Esophagus squamous epithelium (tissue), 5 donors: ENCODE measurements around the gene IQSEC3. TPM values are rescaled to one million over a fixed set of nuclear protein-coding genes. Genes with fewer than 3 reads are reported as not detected.

Experiments used
- DNase-seq: peaks from one replicate; lab custom pipeline; 2025; lab: John Stamatoyannopoulos, UW
- H3K27ac ChIP-seq, 4 donors: fragments of 200-600 bp; sonication (generic); one replicate each; pipeline ENCODE4 v1.5.1; 2016 to 2019; ENCODE audit warnings: mild to moderate bottlenecking in 1 of 4
- H3K27me3 ChIP-seq, 4 donors: fragments of 200-600 bp; sonication (generic); 1 replicate in 3 of 4; 2 replicates in 1 of 4; pipeline versions ENCODE4 v1.5.1 to v1.6.0; 2017 to 2021; ENCODE audit warnings: antibody characterized with exemption in 1 of 4
- H3K36me3 ChIP-seq, 3 donors: fragments of 200-600 bp; sonication (generic); one replicate each; pipeline ENCODE4 v1.5.1; 2016 to 2019
- H3K4me1 ChIP-seq, 3 donors: fragments of 200-600 bp; sonication (generic); one replicate each; pipeline ENCODE4 v1.5.1; 2017 to 2019
- H3K4me3 ChIP-seq, 4 donors: fragments of 200-600 bp; sonication (generic); 1 replicate in 3 of 4; 2 replicates in 1 of 4; pipeline ENCODE4 v1.5.1; 2016 to 2019; ENCODE audit warnings: mild to moderate bottlenecking in 2 of 4, moderate library complexity in 1 of 4
- H3K9me3 ChIP-seq, 3 donors: fragments of 200-600 bp; sonication (generic); one replicate each; pipeline ENCODE4 v1.5.1; 2016 to 2019
- CTCF ChIP-seq, 6 experiments: fragments of 450-650 bp in 4 of 6; fragments of 200-600 bp in 2 of 6; sonication (generic) in 2 of 6; IDR thresholded peaks; one replicate each; pipeline ENCODE4 v1.5.1; 2016 to 2019; ENCODE audit warnings: antibody characterized with exemption in 6 of 6, mild to moderate bottlenecking in 4 of 6, moderate library complexity in 4 of 6
- POLR2A ChIP-seq, 4 donors: fragments of 450-650 bp; IDR thresholded peaks; one replicate each; pipeline ENCODE4 v1.6.1; 2017; ENCODE audit warnings: antibody characterized with exemption in 4 of 4, mild to moderate bottlenecking in 4 of 4, moderate library complexity in 3 of 4
- WGBS, 2 donors: methylation state at CpG; one replicate each; pipeline ENCODE4 v1.1.5; 2018; 5-methylcytosine and 5-hydroxymethylcytosine counted together
- intact Hi-C: fragments of 100-400 bp; cut with DNase I; formaldehyde crosslinking; loops from one replicate; pipeline ENCODE4 v1.15.0; 2022
- total RNA-seq, 4 donors: library from RNA; depleted of rRNA; stranded (reverse); fragments of >200 nt; gene quantifications; one replicate each; pipeline ENCODE4 v1.1.0, GENCODE V29; 2016
- donor health status: DM: yes; HTN: yes; CAD: no.

Gene IQSEC3
- total RNA-seq, 4 donors from 2014 or later = 0.04 to 0.95 (median 0.08) TPM; not detected in 1

GRCh38 chr12:198705-199104 lies 132.1 kb downstream of the IQSEC3 start:
- no peak overlapping the region for H3K4me3 ChIP-seq
- TF ChIP-seq POLR2A (IDR thresholded peaks at IDR 0.05) = no peak
- no peak for TF ChIP-seq CTCF (IDR thresholded peaks at IDR 0.05)
- intact Hi-C loops = no loop called here
- H3K27me3 ChIP-seq = peaks cover 0 to 91% (median 1%) of the 10 kb centered on the region in 4 donors
- no peak for DNase-seq
- peaks cover 0 to 18% (median 0%) of the 10 kb centered on the region in 3 donors for H3K4me1 ChIP-seq
- H3K9me3 ChIP-seq = no peaks in the 10 kb centered on the region
- no peaks in the 10 kb centered on the region for H3K36me3 ChIP-seq
- 50 to 52% methylated on average over 5 to 9 of the region's 9 CpGs for WGBS, 2 donors
- H3K27ac ChIP-seq = peak overlapping the region in 1 of 4 donors; percentile 10

GRCh38 chr12:201361-201760 lies 134.8 kb downstream of the IQSEC3 start:
- TF ChIP-seq CTCF (IDR thresholded peaks at IDR 0.05) (no peak), POLR2A (IDR thresholded peaks at IDR 0.05) (no peak)
- WGBS, 2 donors = 82 to 87% methylated on average over 7 to 8 of the region's 8 CpGs
- Histone ChIP-seq H3K4me1 (peaks cover 0 to 25% (median 0%) of the 10 kb centered on the region in 3 donors), H3K9me3 (no peaks in the 10 kb centered on the region), H3K36me3 (no peaks in the 10 kb centered on the region), H3K4me3 (no peak overlapping the region), H3K27ac (no peak overlapping the region), H3K27me3 (peaks cover 0 to 89% (median 2%) of the 10 kb centered on the region in 4 donors)
- DNase-seq = no peak
- intact Hi-C loops = no loop called here

DNA sequence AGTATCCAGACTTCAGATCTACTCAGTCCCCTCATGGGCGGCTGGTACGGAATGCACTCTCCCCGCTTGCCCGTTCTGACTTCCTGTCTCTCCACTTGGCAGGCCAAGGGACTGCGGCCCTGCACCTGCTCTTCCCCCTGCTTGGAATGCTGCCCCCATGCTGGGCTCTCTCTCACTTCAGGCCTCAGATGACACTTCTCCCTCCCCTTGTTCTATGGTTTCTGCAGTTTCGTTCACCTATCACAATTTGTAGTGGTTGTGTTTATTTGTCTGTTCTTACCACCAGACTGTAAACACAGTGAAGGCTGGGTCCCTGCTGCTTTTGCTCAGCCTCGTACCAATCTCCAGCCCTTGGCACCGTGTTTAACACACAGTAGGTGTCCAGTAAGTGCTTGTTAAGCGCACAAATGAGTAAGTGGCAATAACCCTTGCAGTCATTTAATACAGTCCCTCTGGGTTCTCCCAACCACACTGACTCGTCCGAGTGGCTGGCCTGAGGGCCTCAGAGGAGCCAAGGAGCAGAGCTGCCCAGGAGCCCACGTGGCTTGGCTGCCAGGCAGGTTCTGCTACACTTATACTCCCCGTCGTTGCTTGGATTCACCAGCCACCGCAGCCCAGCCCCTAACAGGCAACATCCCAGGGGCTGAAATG lies 135.6 kb downstream of the IQSEC3 start:
- TF ChIP-seq CTCF (IDR thresholded peaks at IDR 0.05) (no peak), POLR2A (IDR thresholded peaks at IDR 0.05) (no peak)
- intact Hi-C loops = no loop called here
- H3K27ac ChIP-seq = no peak overlapping the region
- DNase-seq = no peak
- no peaks in the 10 kb centered on the region for H3K36me3 ChIP-seq
- WGBS, 2 donors = 41 to 51% methylated on average over 9 to 10 of the region's 15 CpGs
- H3K4me3 ChIP-seq = no peak overlapping the region
- H3K9me3 ChIP-seq = no peaks in the 10 kb centered on the region
- peaks cover 0 to 93% (median 2%) of the 10 kb centered on the region in 4 donors for H3K27me3 ChIP-seq
- H3K4me1 ChIP-seq = peaks cover 0 to 25% (median 0%) of the 10 kb centered on the region in 3 donors

GRCh38 chr12:203074-203461 lies 136.5 kb downstream of the IQSEC3 start:
- WGBS, 2 donors = 60 to 81% methylated on average over 1 to 8 of the region's 16 CpGs
- DNase-seq = no peak
- intact Hi-C loops = no loop called here
- Histone ChIP-seq H3K9me3 (no peaks in the 10 kb centered on the region), H3K36me3 (no peaks in the 10 kb centered on the region), H3K27me3 (peaks cover 0 to 92% (median 2%) of the 10 kb centered on the region in 4 donors), H3K4me3 (peak overlapping the region in 3 of 4 donors; percentile 27 to 66 (median 50)), H3K27ac (no peak overlapping the region), H3K4me1 (peaks cover 0 to 25% (median 0%) of the 10 kb centered on the region in 3 donors)
- TF ChIP-seq POLR2A (IDR thresholded peaks at IDR 0.05) (no peak), CTCF (IDR thresholded peaks at IDR 0.05) (no peak)

DNA sequence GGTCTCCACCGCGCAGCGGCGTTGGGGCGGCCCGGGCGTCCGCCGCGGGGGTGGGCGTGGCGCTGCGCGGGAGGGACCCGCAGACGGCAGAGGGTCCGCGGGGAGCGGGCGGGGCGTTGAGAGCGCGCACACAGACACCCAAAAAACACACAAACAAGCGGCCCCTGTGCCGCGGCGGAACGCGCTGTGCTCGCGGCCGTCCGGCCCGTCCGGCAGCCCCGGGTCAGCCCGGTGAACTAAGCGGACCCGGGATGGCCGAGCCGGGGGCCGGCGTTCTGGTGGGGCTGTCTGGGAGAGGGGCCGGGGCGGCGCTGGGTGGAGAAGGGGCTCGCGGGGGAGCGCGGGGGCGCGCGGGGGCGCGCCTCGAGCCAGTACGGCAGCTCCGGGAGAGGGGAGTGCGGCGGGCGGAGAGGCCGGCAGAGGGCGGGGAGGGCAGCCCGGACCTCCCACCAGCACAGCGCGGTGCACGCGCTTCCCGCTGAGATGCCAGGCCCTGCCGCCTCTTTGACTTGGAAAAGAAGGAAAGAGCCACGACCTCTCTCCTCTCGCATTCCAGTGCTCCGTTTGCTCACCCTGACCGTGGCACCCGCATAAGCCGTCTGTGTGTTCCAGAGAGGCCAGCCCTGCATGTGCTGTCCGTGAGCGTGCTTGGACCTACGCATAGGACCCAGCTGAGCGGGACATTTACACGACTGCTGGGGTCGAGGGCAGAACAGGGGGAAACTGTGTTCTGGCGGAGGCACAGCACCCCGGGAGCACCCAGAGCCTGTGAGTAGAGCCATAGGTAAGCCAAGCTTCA lies 137.1 kb downstream of the IQSEC3 start:
- peaks cover 0 to 88% (median 2%) of the 10 kb centered on the region in 4 donors for H3K27me3 ChIP-seq
- H3K9me3 ChIP-seq = no peaks in the 10 kb centered on the region
- peak overlapping the region; percentile 27 to 66 (median 38) for H3K4me3 ChIP-seq
- H3K27ac ChIP-seq = no peak overlapping the region
- intact Hi-C loops = no loop called here
- DNase-seq = no peak
- WGBS, 2 donors = 12% methylated on average over 12 of the region's 84 CpGs; no CpG with 5 or more reads in 1 of the 2 donors
- TF ChIP-seq POLR2A (IDR thresholded peaks at IDR 0.05) = no peak
- no peak for TF ChIP-seq CTCF (IDR thresholded peaks at IDR 0.05)
- H3K36me3 ChIP-seq = no peaks in the 10 kb centered on the region
- H3K4me1 ChIP-seq = peaks cover 0 to 25% (median 0%) of the 10 kb centered on the region in 3 donors
